ENCODE results near the gene CNBD2. TPM values are rescaled to one million over a fixed set of nuclear protein-coding genes. Genes with fewer than 3 reads are reported as not detected.

The CNBD2 gene
- polyA plus RNA-seq, 1 experiment: 2.4 TPM

DNA sequence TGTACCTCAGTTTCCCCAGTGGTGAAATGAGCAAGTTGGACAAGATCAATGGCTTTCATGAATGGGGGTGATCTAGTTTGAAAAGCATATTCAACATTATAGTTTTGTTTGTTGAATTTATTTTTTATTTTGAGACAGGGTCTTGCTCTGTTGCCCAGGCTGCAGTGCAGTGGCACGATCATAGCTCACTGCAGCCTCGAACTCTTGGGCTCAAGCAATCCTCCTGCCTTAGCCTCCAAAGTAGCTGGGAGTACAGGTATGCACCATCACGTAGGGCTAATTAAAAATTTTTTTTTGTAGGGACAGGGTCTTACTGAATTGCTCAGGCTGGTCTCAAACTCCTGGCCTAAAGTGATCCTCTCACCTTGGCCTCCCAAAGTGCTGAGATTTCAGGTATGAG, 63.4 kb downstream of the CNBD2 start:
- H3K27me3 ChIP-seq (ENCODE audit: control insufficient read depth, insufficient read depth, low read length): peaks cover 6% of the 10 kb centered on the region; the same call in 1 of the 2 replicates
- ChIA-PET POLR2A (no interaction called here), CTCF (interaction anchor here (1.2 kb wide), 1 partner anchor 13 kb away, joined by 3 read pairs; no protein-coding TSS in a partner anchor)
- H3K36me3 ChIP-seq (ENCODE audit: control insufficient read depth, insufficient read depth, low read length): no peaks in the 10 kb centered on the region
- no peak for DNase-seq (ENCODE audit: low read depth)
- no peak overlapping the region for H3K4me3 ChIP-seq (ENCODE audit: low read depth, low read length)
- TF ChIP-seq, protein P1, sequence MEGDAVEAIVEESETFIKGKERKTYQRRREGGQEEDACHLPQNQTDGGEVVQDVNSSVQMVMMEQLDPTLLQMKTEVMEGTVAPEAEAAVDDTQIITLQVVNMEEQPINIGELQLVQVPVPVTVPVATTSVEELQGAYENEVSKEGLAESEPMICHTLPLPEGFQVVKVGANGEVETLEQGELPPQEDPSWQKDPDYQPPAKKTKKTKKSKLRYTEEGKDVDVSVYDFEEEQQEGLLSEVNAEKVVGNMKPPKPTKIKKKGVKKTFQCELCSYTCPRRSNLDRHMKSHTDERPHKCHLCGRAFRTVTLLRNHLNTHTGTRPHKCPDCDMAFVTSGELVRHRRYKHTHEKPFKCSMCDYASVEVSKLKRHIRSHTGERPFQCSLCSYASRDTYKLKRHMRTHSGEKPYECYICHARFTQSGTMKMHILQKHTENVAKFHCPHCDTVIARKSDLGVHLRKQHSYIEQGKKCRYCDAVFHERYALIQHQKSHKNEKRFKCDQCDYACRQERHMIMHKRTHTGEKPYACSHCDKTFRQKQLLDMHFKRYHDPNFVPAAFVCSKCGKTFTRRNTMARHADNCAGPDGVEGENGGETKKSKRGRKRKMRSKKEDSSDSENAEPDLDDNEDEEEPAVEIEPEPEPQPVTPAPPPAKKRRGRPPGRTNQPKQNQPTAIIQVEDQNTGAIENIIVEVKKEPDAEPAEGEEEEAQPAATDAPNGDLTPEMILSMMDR (IDR thresholded peaks at IDR 0.05; ENCODE audit: insufficient read depth, low read depth, low read length): no peak

DNA sequence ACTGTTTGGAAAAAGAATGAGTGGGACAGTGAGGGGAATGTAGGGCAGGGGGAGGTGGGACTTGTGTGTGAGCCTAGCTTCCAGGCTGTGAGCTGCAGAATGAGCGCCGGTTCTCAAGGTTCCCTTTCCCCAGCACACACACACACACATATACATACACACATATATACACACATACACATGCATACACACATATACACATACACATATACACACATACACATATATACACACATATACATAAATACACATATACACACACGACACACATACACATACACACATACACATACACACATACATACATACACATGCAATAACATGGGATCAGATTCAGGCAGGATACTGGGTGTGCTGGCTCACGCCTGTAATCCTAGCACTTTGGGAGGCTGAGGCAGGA, 66.5 kb downstream of the CNBD2 start:
- ChIA-PET CTCF (no interaction called here), POLR2A (no interaction called here)
- no peak for DNase-seq (ENCODE audit: low read depth)
- TF ChIP-seq, protein P1 (IDR thresholded peaks at IDR 0.05; ENCODE audit: insufficient read depth, low read depth, low read length): no peak
- Histone ChIP-seq H3K4me3 (ENCODE audit: low read depth, low read length) (no peak overlapping the region), H3K27me3 (ENCODE audit: control insufficient read depth, insufficient read depth, low read length) (peaks cover 4% of the 10 kb centered on the region; the same call in 1 of the 2 replicates), H3K36me3 (ENCODE audit: control insufficient read depth, insufficient read depth, low read length) (no peaks in the 10 kb centered on the region)

DNA sequence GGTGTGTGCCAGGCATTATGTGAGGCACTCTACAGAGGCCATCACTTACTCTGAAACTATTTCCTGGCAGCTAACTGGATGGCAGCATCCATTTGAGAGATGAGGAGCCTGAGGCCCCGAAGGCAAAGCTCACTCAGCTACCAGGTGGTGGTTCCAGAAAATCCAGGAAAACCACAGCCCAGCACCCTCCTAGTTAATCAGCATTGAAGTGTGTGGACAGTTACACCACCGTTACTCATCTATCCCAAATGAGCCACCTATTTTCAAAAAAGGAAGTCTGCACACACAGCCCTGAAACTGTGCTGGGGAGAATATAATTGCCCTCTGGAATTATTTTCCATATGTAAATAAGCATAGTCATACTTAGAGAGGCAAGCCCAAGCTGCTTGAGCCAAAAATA, 67.4 kb downstream of the CNBD2 start:
- ChIA-PET POLR2A (no interaction called here), CTCF (interaction anchor here (0.8 kb wide), 1 partner anchor 10 kb away, joined by 3 read pairs; no protein-coding TSS in a partner anchor)
- DNase-seq (ENCODE audit: low read depth): no peak
- TF ChIP-seq, protein P1 (IDR thresholded peaks at IDR 0.05; ENCODE audit: insufficient read depth, low read depth, low read length): no peak
- no peaks in the 10 kb centered on the region for H3K36me3 ChIP-seq (ENCODE audit: control insufficient read depth, insufficient read depth, low read length)
- H3K4me3 ChIP-seq (ENCODE audit: low read depth, low read length): no peak overlapping the region
- peaks cover 2% of the 10 kb centered on the region; the same call in 1 of the 2 replicates for H3K27me3 ChIP-seq (ENCODE audit: control insufficient read depth, insufficient read depth, low read length)

DNA sequence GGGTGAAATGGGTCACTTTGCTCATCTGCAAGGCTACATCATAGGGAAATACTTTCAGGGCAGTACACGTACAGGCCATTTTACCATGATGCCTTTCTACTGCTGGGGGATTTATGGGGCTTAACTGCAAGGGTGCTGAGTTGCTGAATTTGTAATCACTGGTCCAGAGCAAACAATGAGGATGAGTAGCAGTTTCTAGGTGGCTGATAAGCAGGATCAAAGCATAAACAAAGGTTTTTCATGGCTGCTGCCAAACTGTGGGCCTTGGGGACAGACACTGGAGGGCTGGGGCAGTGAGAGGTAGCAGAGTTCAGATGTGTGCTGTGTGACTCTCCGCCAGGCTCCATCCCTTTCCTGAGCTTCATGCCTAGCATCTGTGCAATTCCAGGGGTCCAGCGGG, 68.3 kb downstream of the CNBD2 start:
- ChIA-PET POLR2A (no interaction called here), CTCF (interaction anchor here (0.8 kb wide), 1 partner anchor 11 kb away, joined by 3 read pairs; no protein-coding TSS in a partner anchor)
- Histone ChIP-seq H3K4me3 (ENCODE audit: low read depth, low read length) (no peak overlapping the region), H3K36me3 (ENCODE audit: control insufficient read depth, insufficient read depth, low read length) (no peaks in the 10 kb centered on the region), H3K27me3 (ENCODE audit: control insufficient read depth, insufficient read depth, low read length) (no peaks in the 10 kb centered on the region)
- TF ChIP-seq, protein P1 (IDR thresholded peaks at IDR 0.05; ENCODE audit: insufficient read depth, low read depth, low read length): no peak
- no peak for DNase-seq (ENCODE audit: low read depth)

DNA sequence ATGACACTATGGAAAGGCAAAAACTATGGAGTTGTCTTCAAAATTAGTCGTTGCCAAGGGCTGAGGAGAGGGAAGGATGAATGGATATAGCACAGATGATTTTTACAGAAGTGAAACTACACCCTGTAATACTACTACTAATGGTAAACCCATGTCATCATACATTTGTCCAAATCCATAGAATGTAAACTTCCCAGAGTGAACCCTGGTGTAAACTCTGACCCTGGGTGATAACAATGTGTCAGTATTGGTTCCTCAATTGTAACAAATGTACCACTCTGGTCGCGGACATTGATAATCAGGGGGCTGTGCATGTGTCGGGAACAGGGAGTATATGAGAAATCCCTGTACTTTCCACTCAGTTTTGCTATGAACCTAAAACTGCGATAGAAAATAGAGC, 72.2 kb downstream of the CNBD2 start:
- H3K4me3 ChIP-seq (ENCODE audit: low read depth, low read length): no peak overlapping the region
- DNase-seq (ENCODE audit: low read depth): no peak
- CTCF ChIA-PET: interaction anchor here (1.2 to 2.7 kb wide), 2 partner anchors 48 to 98 kb away, joined by 3 to 10 read pairs; no protein-coding TSS in a partner anchor
- TF ChIP-seq, protein P1 (IDR thresholded peaks at IDR 0.05; ENCODE audit: insufficient read depth, low read depth, low read length): no peak
- no peaks in the 10 kb centered on the region for H3K36me3 ChIP-seq (ENCODE audit: control insufficient read depth, insufficient read depth, low read length)
- POLR2A ChIA-PET: no interaction called here
- no peaks in the 10 kb centered on the region for H3K27me3 ChIP-seq (ENCODE audit: control insufficient read depth, insufficient read depth, low read length)

Measured in BJ (cell line).